Measurements from ENCODE around the gene IGF1R. TPM values are rescaled to one million over a fixed set of nuclear protein-coding genes. Genes with fewer than 3 reads are reported as not detected.
A peak's percentile ranks its signal among the peaks of the same experiment; 100 is the strongest.

Gene IGF1R
- total RNA-seq, 1 experiment from 2014 or later: 3.8 TPM

GRCh38 chr15:98657721-98658120 lies 9.4 kb downstream of the IGF1R start:
- Histone ChIP-seq H3K9me2 (replicated peaks; ENCODE audit: low read length) (no peaks in the 10 kb centered on the region), H3K9me3 (ENCODE audit: low read length) (no peaks in the 10 kb centered on the region), H4K20me1 (ENCODE audit: low read length) (0 out of 2 replicates have a peak, but pooled peaks cover 5% of the 10 kb centered on the region), H2AFZ (ENCODE audit: low read length) (no peak overlapping the region), H3K36me3 (ENCODE audit: low read depth, low read length) (no peaks in the 10 kb centered on the region), H3K27me3 (ENCODE audit: low read length) (peaks cover 19% of the 10 kb centered on the region; the same call in 1 of the 2 replicates), H3K79me2 (ENCODE audit: low read length) (peaks cover 53% of the 10 kb centered on the region), H3K4me1 (ENCODE audit: insufficient read depth, low read length) (peaks cover 15% of the 10 kb centered on the region; the same call in 1 of the 2 replicates), H3K27ac (ENCODE audit: low read length) (no peak overlapping the region), H3K4me2 (ENCODE audit: low read length) (peak overlapping the region; percentile 20; the same call in 1 of the 2 replicates), H3K9ac (ENCODE audit: low read length) (no peak overlapping the region), H3K4me3 (ENCODE audit: low read length) (no peak overlapping the region), H3F3A (ENCODE audit: low read length, unreplicated experiment) (no peaks in the 10 kb centered on the region)
- DNase-seq: no peak
- CTCF ChIA-PET: interaction anchor here (1.4 kb wide), 1 partner anchor 139 kb away, joined by 4 read pairs; no protein-coding TSS in a partner anchor
- no TSS peak for BruUV-seq (replicated peaks)
- intact Hi-C loops (cut with micrococcal nuclease): loop anchor here (2.0 kb wide), 2 partner anchors 69 to 419 kb away; no protein-coding TSS in a partner anchor
- POLR2A ChIA-PET (ENCODE audit: unreplicated experiment): no interaction called here
- ATAC-seq: no peak
- TF ChIP-seq EZH2phosphoT487 (IDR thresholded peaks at IDR 0.05; ENCODE audit: borderline replicate concordance, low read length) (no peak), CTCF (conservative IDR thresholded peaks at IDR 0.05; ENCODE audit: low read depth, low read length) (no peak), EZH2 (IDR thresholded peaks at IDR 0.05; ENCODE audit: low read length, unreplicated experiment) (no peak)

GRCh38 chr15:98658831-98659699 lies 10.7 kb downstream of the IGF1R start:
- peak; percentile 74 for DNase-seq
- no TSS peak for BruUV-seq (replicated peaks)
- H4K20me1 ChIP-seq (ENCODE audit: low read length): 0 out of 2 replicates have a peak, but pooled peaks cover 2% of the 10 kb centered on the region

More at GRCh38 chr15:98658831-98659699, 10.7 kb downstream of the IGF1R start:
- H3K27me3 ChIP-seq (ENCODE audit: low read length): peaks cover 7% of the 10 kb centered on the region; the same call in 1 of the 2 replicates
- H3F3A ChIP-seq (ENCODE audit: low read length, unreplicated experiment): no peaks in the 10 kb centered on the region
- CTCF ChIA-PET: no interaction called here
- no peak overlapping the region for H3K4me3 ChIP-seq (ENCODE audit: low read length)
- no peak overlapping the region for H3K9ac ChIP-seq (ENCODE audit: low read length)
- H3K4me1 ChIP-seq (ENCODE audit: insufficient read depth, low read length): peaks cover 8% of the 10 kb centered on the region; the same call in 1 of the 2 replicates
- peak overlapping the region; percentile 19; the same call in 1 of the 2 replicates for H3K4me2 ChIP-seq (ENCODE audit: low read length)
- H3K36me3 ChIP-seq (ENCODE audit: low read depth, low read length): no peaks in the 10 kb centered on the region
- H3K9me3 ChIP-seq (ENCODE audit: low read length): no peaks in the 10 kb centered on the region
- no peaks in the 10 kb centered on the region for H3K9me2 ChIP-seq (replicated peaks; ENCODE audit: low read length)
- no peak overlapping the region for H3K27ac ChIP-seq (ENCODE audit: low read length)
- TF ChIP-seq EZH2 (IDR thresholded peaks at IDR 0.05; ENCODE audit: low read length, unreplicated experiment) (no peak), CTCF (conservative IDR thresholded peaks at IDR 0.05; ENCODE audit: low read depth, low read length) (peak; percentile 89)
- ATAC-seq: peak; percentile 77
- H3K79me2 ChIP-seq (ENCODE audit: low read length): peaks cover 39% of the 10 kb centered on the region
- POLR2A ChIA-PET (ENCODE audit: unreplicated experiment): no interaction called here
- intact Hi-C loops (cut with micrococcal nuclease): loop anchor here (2.0 kb wide), 2 partner anchors 68 to 418 kb away; no protein-coding TSS in a partner anchor
- no peak overlapping the region for H2AFZ ChIP-seq (ENCODE audit: low read length)
